CD4-positive, alpha-beta T cell (primary cell): ENCODE data around the gene TSPAN7. TPM values are rescaled to one million over a fixed set of nuclear protein-coding genes. Genes with fewer than 3 reads are reported as not detected.
A peak's percentile ranks its signal among the peaks of the same experiment; 100 is the strongest.

Experiments used
- ATAC-seq: fragments of 200-7000 bp; cut with Tn5 transposase; one replicate; pipeline ENCODE4 v1.10.0; 2022; ENCODE audit warnings: mild to moderate bottlenecking; ENCODE audit not compliant: poor library complexity
- CTCF ChIA-PET: fragments of 350-600 bp; sonication (Branson Sonifier 250); formaldehyde crosslinking; loops from one replicate; lab custom pipeline; 2021; ENCODE audit warnings: antibody characterized with exemption, inconsistent platforms; lab: Charles Lee
- POLR2A ChIA-PET: fragments of 350-600 bp; sonication (Branson Sonifier 250); formaldehyde crosslinking; loops from one replicate; lab custom pipeline; 2021; ENCODE audit warnings: antibody characterized with exemption, inconsistent platforms; lab: Charles Lee
- DNase-seq, 14 experiments: peaks; one replicate each; pipeline ENCODE4 v3.0.0-alpha.2; 2013 to 2020; ENCODE audit warnings: mixed read lengths in 2 of 14
- H3K27ac ChIP-seq, 2 donors: one replicate each; pipeline versions ENCODE4 v1.5.1 to v1.7.0; 2013; ENCODE audit warnings: low read length in 2 of 2, low read depth in 1 of 2, mild to moderate bottlenecking in 1 of 2
- H3K27me3 ChIP-seq, 2 experiments: 1 replicate in 1 of 2; 2 replicates in 1 of 2; pipeline versions ENCODE4 v1.6.1 to v1.7.0; 2013; ENCODE audit warnings: low read length in 2 of 2, control low read depth in 1 of 2, mild to moderate bottlenecking in 1 of 2, moderate library complexity in 1 of 2; ENCODE audit not compliant: insufficient read depth in 2 of 2, control insufficient read depth in 1 of 2
- H3K36me3 ChIP-seq: one replicate; pipeline ENCODE4 v1.6.1; 2013; ENCODE audit warnings: low read length, control low read depth; ENCODE audit not compliant: insufficient read depth
- H3K4me1 ChIP-seq: one replicate; pipeline ENCODE4 v1.6.1; 2013; ENCODE audit warnings: low read length, control low read depth; ENCODE audit not compliant: insufficient read depth
- H3K4me3 ChIP-seq: one replicate; pipeline ENCODE4 v1.5.1; 2013; ENCODE audit warnings: mild to moderate bottlenecking, low read length, moderate library complexity
- H3K9me3 ChIP-seq, 2 experiments: 1 replicate in 1 of 2; 2 replicates in 1 of 2; pipeline versions ENCODE4 v1.6.1 to v1.7.0; 2013; ENCODE audit warnings: low read length in 2 of 2, mild to moderate bottlenecking in 2 of 2, control low read depth in 1 of 2, moderate library complexity in 1 of 2; ENCODE audit not compliant: control insufficient read depth in 1 of 2, insufficient read depth in 1 of 2
- H3K27ac Mint-ChIP-seq: one replicate; pipeline ENCODE4 v1.8.0; 2020; ENCODE audit warnings: mixed read lengths
- H3K27me3 Mint-ChIP-seq: one replicate; pipeline ENCODE4 v1.8.0; 2021; ENCODE audit warnings: mixed read lengths
- H3K36me3 Mint-ChIP-seq: one replicate; pipeline ENCODE4 v1.8.0; 2021; ENCODE audit warnings: low read depth, mixed read lengths
- H3K4me1 Mint-ChIP-seq: one replicate; pipeline ENCODE4 v1.8.0; 2021; ENCODE audit warnings: low read depth, mixed read lengths
- H3K4me3 Mint-ChIP-seq: one replicate; pipeline ENCODE4 v1.8.0; 2020; ENCODE audit warnings: mild to moderate bottlenecking, mixed read lengths
- H3K9me3 Mint-ChIP-seq: one replicate; pipeline ENCODE4 v1.8.0; 2020; ENCODE audit warnings: mixed read lengths
- intact Hi-C, 2 experiments: fragments of 100-400 bp; cut with DNase I in 1 of 2; cut with micrococcal nuclease in 1 of 2; formaldehyde crosslinking; loops; one replicate each; pipeline versions ENCODE4 v1.15.1 to v1.9.0; 2023 to 2025; cut with DNase I, micrococcal nuclease
- total RNA-seq, 174 experiments: library from RNA in 2 of 174; stranded (reverse) in 2 of 174; gene quantifications; one replicate each; pipeline ENCODE4 v1.2.3 and lab custom pipeline; 2021 to 2026
- TF ChIP-seq, protein P1 (sequence below): fragments of 200-600 bp; IDR thresholded peaks from one replicate; pipeline ENCODE4 v1.8.0; 2022; ENCODE audit warnings: antibody characterized with exemption, mild to moderate bottlenecking

TSPAN7 gene
- total RNA-seq, 2 experiments from 2014 or later = 0.36 TPM; not detected in 1

DNA sequence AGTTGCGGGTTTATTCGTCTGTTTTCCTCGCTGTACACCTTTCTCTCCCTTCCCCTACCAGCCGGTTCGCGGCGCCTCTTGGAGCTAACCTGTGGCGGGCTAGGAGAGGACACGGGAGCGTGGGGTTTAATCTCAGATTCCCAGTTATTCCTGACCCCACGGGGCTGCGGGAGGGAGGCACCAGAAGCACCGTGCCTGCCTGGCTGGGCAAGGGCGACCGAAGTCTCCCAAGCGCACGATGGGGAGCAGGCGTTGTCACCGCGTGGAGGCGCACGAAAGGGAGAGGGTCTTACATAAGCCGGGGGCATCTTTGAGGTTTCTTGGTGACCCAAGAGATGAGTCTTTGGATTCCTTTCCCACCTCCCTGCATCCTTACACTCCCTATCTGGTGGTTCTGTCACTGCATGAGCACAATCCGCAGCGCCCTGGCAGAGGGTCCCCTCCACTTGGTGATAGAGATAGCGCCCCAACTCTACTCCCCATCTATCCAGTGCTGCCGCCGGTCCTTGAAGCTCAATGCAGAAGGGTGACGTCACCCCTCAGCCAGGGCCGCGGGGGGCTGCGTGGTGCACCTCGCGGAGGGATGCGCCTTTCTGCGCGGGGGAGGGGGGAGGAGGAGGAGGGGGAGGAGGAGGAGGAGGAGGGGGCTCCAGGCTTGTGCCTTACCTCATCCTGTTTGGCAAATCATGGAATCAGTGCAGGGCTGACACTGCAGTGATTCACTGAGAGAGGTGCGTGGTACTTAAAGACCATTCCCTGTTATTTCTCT, 793 bp downstream of the TSPAN7 start:
- Mint-ChIP-seq H3K4me1 (no peaks in the 10 kb centered on the region), H3K27ac (peak overlapping the region; percentile 39), H3K4me3 (peak overlapping the region; percentile 90), H3K27me3 (no peaks in the 10 kb centered on the region), H3K36me3 (no peaks in the 10 kb centered on the region), H3K9me3 (no peaks in the 10 kb centered on the region)
- TF ChIP-seq, protein P1, sequence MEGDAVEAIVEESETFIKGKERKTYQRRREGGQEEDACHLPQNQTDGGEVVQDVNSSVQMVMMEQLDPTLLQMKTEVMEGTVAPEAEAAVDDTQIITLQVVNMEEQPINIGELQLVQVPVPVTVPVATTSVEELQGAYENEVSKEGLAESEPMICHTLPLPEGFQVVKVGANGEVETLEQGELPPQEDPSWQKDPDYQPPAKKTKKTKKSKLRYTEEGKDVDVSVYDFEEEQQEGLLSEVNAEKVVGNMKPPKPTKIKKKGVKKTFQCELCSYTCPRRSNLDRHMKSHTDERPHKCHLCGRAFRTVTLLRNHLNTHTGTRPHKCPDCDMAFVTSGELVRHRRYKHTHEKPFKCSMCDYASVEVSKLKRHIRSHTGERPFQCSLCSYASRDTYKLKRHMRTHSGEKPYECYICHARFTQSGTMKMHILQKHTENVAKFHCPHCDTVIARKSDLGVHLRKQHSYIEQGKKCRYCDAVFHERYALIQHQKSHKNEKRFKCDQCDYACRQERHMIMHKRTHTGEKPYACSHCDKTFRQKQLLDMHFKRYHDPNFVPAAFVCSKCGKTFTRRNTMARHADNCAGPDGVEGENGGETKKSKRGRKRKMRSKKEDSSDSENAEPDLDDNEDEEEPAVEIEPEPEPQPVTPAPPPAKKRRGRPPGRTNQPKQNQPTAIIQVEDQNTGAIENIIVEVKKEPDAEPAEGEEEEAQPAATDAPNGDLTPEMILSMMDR = no peak
- intact Hi-C loops = loop anchor here in 1 of 2 experiments (5.0 kb wide), 1 partner anchor 235 kb away; the partner anchor contains the start of gene RPGR
- no peaks in the 10 kb centered on the region for H3K36me3 ChIP-seq
- H3K4me1 ChIP-seq = peaks cover 14% of the 10 kb centered on the region
- peak overlapping the region; percentile 59 for H3K4me3 ChIP-seq
- CTCF ChIA-PET = no interaction called here
- peak in 7 of 14 experiments; percentile 2 to 44 (median 21) for DNase-seq
- H3K27ac ChIP-seq = no peak overlapping the region
- peak; percentile 30 for ATAC-seq
- POLR2A ChIA-PET = no interaction called here
- no peaks in the 10 kb centered on the region for H3K9me3 ChIP-seq
- H3K27me3 ChIP-seq = no peaks in the 10 kb centered on the region

DNA sequence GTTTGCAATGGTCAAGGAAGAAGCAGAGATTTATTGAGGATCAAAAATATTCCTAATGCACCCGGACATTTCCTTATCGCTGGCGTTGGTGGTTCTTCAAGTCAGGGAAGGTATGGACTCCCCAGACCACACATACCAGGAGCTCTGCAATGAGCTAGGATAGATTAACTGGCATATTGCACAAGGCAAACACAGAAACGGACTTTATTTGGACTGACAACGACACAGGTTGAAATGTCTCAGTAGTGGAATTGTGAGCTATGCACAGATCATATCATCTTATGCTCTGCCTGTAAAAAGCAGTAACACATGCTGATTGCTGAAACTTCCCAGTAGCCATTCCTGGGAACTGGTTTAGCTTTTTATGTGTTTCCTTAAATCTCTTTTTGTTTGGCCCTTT, 1.7 kb downstream of the TSPAN7 start:
- POLR2A ChIA-PET = no interaction called here
- no peaks in the 10 kb centered on the region for H3K36me3 Mint-ChIP-seq

DNA sequence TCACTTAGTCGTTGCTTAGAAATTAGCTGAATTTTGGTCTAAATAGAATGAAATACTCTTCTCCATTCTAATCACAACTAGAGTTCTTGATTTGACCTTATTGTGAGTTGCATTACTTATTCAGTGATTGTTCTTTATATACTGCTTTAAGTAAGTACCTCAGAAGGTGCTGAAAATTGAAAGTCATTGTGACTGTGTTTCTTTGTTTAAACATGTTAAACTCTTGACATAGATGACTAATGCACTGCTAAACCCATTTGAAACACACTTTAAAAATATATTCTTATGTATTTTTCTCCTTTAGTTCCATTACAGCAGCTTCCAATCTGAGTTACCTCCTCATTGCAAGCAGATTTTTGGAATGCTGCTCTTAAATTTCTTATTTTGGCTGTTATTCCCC, 9.1 kb downstream of the TSPAN7 start:
- Histone ChIP-seq H3K27ac (no peak overlapping the region), H3K4me3 (no peak overlapping the region), H3K27me3 (peaks cover 0 to 4% of the 10 kb centered on the region in 2 experiments), H3K4me1 (no peaks in the 10 kb centered on the region), H3K9me3 (no peaks in the 10 kb centered on the region), H3K36me3 (no peaks in the 10 kb centered on the region)
- Mint-ChIP-seq H3K36me3 (no peaks in the 10 kb centered on the region), H3K27me3 (no peaks in the 10 kb centered on the region), H3K4me1 (no peaks in the 10 kb centered on the region), H3K27ac (no peak overlapping the region), H3K4me3 (no peak overlapping the region), H3K9me3 (no peaks in the 10 kb centered on the region)
- intact Hi-C loops = no loop called here
- no peak for ATAC-seq
- TF ChIP-seq, protein P1 = no peak
- ChIA-PET POLR2A (no interaction called here), CTCF (no interaction called here)
- no peak for DNase-seq

More for the DNA sequence above, 1.7 kb downstream of the TSPAN7 start:
- ATAC-seq = no peak
- H3K27me3 Mint-ChIP-seq = no peaks in the 10 kb centered on the region
- Histone ChIP-seq H3K9me3 (no peaks in the 10 kb centered on the region), H3K4me3 (no peak overlapping the region), H3K27me3 (no peaks in the 10 kb centered on the region), H3K27ac (no peak overlapping the region), H3K36me3 (no peaks in the 10 kb centered on the region), H3K4me1 (peaks cover 14% of the 10 kb centered on the region)
- peak overlapping the region; percentile 72 for H3K4me3 Mint-ChIP-seq
- no peaks in the 10 kb centered on the region for H3K9me3 Mint-ChIP-seq
- intact Hi-C loops = loop anchor here in 1 of 2 experiments (5.0 kb wide), 1 partner anchor 236 kb away; the partner anchor contains the start of gene RPGR
- CTCF ChIA-PET = no interaction called here
- TF ChIP-seq, protein P1 = no peak
- H3K4me1 Mint-ChIP-seq = no peaks in the 10 kb centered on the region
- no peak for DNase-seq
- H3K27ac Mint-ChIP-seq = no peak overlapping the region
